DMS53 (cell line): ENCODE results near the gene STAU1.
"Not testable (repeated sequence)": the region's sequence is repeated elsewhere in the genome, so short reads cannot be mapped to it uniquely, and the experiment has no call there.

ENCODE experiments used
- DNase-seq: peaks from one replicate; lab custom pipeline; 2025; lab: John Stamatoyannopoulos, UW

Gene STAU1

DNA sequence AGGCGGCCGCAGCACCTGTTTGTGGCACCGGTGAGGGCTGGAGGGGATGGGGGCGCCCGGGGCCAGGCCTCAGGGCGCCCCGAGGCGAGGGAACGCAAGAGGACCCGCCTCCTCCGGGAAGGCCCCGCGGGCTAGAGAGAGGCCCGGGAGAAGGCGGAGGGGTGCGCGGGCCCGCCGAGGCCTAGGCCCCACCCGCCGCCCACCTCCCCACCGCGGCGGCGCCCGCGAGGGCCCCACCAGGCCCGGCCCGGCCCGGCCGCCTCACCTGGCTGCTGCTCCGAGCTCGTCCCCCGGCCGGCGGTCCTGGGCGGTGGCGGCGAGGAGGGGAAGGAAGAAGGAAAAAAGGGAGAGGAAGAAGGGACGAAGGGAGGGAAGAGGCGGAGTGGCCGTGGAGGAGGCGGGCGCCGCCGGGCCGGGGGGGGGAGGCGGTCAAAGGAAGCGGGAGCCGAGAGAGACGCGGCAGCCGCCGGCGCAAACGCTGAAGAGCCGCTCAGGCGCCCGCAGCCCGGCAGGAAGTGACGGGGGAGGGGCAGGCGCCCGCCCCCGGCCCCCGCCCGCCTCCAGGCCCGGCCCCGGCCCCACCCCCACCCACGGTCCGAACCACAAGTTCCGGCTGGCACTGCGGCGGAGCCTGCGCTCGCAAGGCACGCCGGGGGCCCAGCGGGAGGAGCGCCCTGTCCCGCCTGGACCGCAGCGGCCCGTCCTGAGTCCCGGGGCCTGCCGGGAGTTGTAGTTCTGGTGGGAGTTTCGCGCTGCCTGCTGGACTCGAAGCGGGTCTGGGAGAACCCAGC lies at the start of gene STAU1:
TSS of gene STAU1 (minus strand) at position 484 of the 791 bp plus-strand sequence. CDS start 22,133 bp downstream, outside the sequence.
- peak; percentile 98 for DNase-seq

- DNase-seq, result no peak
These were observed 49.4 kb upstream of the STAU1 start for GRCh38 chr20:49237531-49237930.

DNA sequence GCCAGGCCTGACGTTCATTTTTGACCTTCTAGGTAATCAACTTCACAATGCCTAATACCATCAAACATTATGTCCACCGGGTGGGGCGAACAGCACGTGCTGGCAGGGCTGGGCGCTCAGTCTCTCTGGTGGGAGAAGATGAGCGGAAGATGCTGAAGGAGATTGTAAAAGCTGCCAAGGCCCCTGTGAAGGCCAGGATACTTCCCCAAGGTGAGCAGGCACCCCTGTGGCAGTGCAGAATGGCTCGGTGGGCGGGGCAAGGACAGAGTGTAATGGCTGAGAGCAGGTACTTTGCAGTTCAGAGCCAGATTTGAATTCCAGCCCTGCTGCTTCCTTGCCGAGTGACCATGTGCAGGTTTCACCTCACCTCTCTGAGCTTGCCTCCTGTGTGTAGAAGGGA lies 48.2 kb upstream of the STAU1 start:
- DNase-seq, result no peak

DNA sequence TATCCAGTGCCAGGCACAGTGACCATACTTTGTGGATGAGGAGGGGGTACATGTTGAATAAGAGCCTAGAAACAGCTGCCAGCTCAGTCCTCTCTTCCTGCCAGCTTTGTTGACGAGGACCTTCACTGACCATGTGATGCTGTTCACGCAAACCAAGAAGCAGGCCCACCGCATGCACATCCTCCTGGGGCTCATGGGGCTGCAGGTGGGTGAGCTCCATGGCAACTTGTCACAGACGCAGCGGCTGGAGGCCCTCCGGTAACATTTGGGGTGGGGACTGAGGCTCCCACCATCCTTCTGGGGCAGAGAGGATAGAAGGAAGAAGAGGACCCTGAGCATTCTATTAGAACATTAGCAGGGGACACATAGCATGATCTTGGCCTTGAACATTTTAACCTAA lies 46.7 kb upstream of the STAU1 start:
- no peak for DNase-seq

GRCh38 chr20:49233226-49233625 lies 45.1 kb upstream of the STAU1 start:
- DNase-seq, result no peak

DNA sequence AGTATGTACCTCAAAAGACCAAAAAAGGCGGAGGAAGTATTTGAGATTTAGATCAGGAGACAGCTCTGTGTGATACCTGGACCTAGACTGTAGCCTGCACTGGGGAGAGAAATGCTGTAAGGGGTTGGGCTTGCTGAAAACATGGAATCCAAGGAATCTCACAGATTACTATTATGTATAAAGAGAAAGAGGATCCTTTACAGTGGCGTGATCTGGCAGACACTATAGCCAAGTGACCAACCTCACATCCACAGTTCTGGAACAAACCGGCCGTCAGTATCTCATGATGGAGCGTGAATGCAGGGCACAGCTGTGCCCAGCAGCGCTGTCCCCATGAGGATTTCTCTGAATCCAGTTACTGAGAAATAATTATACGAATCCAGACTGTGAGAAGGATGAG lies 43.3 kb upstream of the STAU1 start:
- DNase-seq, result no peak

- no peak for DNase-seq
These were observed 42.5 kb upstream of the STAU1 start for GRCh38 chr20:49230561-49231133.

- DNase-seq, result peak; percentile 86
These were observed 41.9 kb upstream of the STAU1 start for GRCh38 chr20:49230021-49230420.

DNA sequence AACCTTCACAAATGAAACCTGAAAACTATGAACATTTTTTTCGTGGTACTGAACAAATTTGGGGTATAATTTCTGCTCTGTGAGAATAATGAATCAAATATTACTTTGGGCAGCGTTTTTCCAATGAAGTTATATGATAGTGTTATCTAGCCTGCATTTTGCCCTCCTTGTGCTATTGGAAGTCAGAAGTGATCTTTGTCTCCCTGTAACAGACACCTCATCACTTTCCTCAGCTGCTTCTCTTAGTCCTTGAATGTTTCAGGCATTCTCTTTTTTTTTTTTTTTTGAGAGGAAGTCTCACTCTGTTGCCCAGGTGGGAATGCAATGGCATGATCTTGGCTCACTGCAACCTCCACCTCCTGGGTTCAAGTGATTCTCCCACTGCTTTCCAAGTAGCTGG lies 41.2 kb upstream of the STAU1 start:
- DNase-seq, result no peak

DNA sequence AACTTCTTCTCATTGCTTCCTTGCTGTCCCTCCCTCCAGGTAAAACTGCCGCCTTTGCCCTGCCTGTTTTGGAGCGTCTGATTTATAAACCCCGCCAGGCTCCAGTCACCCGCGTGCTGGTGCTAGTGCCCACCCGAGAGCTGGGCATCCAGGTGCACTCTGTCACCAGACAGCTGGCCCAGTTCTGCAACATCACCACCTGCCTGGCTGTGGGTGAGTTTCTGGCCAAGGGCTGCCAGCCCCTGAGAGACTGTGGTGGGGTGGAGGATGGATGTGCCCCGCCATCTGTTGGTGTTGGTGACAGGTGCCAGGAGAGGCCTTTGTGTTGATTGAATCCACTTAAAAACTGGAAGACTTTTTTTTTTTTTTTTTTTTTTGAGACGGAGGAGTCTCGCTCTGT lies 40.5 kb upstream of the STAU1 start:
- peak; percentile 40 for DNase-seq

- no peak for DNase-seq
These were observed 37.8 kb upstream of the STAU1 start for GRCh38 chr20:49225896-49226295.

GRCh38 chr20:49219924-49220831 lies 32.0 kb upstream of the STAU1 start:
- DNase-seq, result no peak

- peak; percentile 99 for DNase-seq
These were observed 31.2 kb upstream of the STAU1 start, which contains the start of gene DDX27 for GRCh38 chr20:49219091-49219923. Gene DDX27, plus strand, starts transcription at chr20:49219416. Its CDS starts 33 bp downstream, at chr20:49219449.

DNA sequence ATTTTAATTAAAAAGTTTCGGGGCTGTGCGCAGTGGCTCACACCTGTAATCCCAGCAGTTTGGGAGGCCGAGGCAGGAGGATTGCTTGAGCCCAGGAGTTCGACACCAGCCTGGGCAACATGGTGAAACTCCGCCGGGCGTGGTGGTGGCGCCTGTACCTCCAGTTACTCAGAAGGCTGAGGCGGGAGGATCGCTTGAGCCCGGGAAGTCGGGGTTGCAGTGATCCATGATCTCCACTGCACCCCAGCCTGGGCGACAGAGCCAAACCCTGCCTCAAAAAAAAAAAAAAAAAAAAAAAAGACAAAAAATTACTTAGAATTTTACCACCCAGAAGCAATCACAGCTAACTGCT lies 30.6 kb upstream of the STAU1 start:
- not testable (repeated sequence) for DNase-seq

GRCh38 chr20:49216991-49217578 lies 29.0 kb upstream of the STAU1 start:
- DNase-seq, result peak; percentile 97

GRCh38 chr20:49215232-49215631 lies 27.1 kb upstream of the STAU1 start:
- no peak for DNase-seq

DNA sequence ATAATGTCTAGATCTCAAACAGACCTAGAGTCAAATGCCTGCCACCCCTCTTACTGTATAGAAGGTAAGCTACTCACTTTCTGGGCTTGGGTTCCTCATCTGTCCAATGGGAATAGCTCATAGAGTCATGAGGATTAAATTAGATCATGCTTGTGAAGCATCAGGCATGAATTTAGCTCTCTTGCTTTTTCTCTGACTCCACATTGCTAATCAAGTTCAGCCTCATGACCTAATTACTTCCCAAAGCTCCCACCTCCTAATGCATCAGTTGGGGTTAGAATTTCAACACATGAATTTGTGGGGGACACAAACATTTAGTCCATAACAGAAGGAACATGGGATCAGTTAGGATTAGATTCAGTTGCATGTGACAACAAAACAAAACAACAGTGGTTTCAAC lies 26.4 kb upstream of the STAU1 start:
- DNase-seq, result no peak

GRCh38 chr20:49210757-49211110 lies 22.6 kb upstream of the STAU1 start:
- no peak for DNase-seq

DNA sequence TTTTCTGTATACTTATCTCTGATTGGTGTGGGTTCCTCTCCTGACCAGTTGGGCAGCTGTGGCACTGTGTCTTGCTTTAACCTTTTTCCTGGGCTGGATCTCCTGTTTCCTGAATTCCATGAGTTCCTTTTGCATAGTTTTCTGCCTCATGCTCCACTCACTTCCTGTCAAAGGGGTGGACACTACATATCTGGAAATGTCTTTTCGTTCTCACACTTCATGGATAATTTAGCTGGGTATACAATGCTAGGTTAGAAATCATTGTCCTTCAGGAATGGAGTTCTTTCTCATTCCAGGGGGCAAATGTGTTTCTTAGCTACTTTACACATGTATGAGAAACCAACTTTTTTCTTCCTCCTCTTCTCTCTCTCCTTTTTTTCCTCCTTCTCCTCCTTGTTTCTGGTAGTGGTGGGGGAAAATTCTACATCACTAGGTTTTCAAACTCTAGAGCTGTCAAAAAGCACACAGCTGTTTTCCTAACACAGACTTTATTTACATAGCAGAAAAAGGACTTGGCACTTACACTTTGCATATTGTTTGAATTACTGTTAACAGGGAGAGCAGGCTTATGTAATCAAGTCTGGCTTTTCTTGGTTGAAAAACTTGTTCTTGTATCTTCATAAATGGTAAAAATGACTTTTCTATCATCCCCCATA lies 22.1 kb upstream of the STAU1 start:
- peak; percentile 15 for DNase-seq

DNA sequence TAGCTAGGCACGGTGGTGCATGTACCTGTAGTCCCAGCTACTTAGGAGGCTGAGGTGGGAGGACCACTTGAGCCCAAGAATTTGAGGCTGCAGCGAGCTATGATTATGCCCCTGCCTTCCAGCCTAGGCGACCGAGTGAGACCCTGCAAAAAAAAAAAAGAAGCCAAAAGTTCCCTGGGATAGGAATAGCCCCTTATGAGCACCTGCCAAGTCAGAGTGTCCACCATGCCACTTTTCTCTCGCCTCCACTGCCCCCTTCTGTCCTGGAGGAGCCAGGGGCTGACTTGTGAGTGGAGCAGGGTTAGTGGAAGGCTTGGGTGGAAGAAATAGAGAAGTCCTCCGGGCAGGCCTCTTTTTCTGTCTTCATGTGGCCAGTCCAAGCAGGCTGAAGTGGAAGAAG lies 18.9 kb upstream of the STAU1 start:
- DNase-seq, result peak; percentile 52

- DNase-seq, result no peak
These were observed 15.6 kb upstream of the STAU1 start for GRCh38 chr20:49203746-49204145.
